ENCODE data around the gene MAGI1.

Gene MAGI1

DNA sequence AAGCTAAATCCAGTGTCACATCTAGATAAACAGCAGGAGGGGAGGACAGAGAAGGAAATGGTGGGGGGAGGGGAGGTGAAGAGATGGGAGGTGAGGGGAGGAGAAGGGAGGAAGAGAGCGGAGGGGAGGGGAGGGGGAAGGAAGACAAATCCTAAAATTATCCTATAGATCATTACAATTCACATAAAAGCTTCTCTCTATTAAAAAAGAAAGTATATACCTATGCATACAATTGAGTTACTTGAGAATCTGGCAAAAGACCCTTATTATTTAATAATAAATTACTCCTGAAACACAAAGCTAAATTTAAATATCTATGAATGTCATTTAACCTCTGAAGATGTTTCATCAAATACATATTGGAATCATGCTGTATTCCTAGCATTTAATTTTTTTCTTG, 303.9 kb downstream of the MAGI1 start:
- ATAC-seq = no peak
- TF ChIP-seq RARB (CRISPR knock-in tag; IDR thresholded peaks at IDR 0.05) (no peak), ZNF70 (CRISPR knock-in tag; IDR thresholded peaks at IDR 0.05) (no peak), PPARA (CRISPR knock-in tag; IDR thresholded peaks at IDR 0.05; ENCODE audit: borderline replicate concordance) (no peak), TCF4 (CRISPR knock-in tag; IDR thresholded peaks at IDR 0.05; ENCODE audit: borderline replicate concordance) (no peak), OSR1 (CRISPR knock-in tag; IDR thresholded peaks at IDR 0.05) (no peak), ISL1 (CRISPR knock-in tag; IDR thresholded peaks at IDR 0.05) (no peak), ZNF565 (CRISPR knock-in tag; conservative IDR thresholded peaks at IDR 0.05; ENCODE audit: low read depth) (no peak), ZFP30 (CRISPR knock-in tag; IDR thresholded peaks at IDR 0.05) (no peak), ESRRG (CRISPR knock-in tag; IDR thresholded peaks at IDR 0.05) (no peak), TOX (CRISPR knock-in tag; IDR thresholded peaks at IDR 0.05; ENCODE audit: borderline replicate concordance) (no peak), BACH2 (CRISPR knock-in tag; IDR thresholded peaks at IDR 0.05; ENCODE audit: borderline replicate concordance) (no peak)
- TF ChIP-seq, protein P1, sequence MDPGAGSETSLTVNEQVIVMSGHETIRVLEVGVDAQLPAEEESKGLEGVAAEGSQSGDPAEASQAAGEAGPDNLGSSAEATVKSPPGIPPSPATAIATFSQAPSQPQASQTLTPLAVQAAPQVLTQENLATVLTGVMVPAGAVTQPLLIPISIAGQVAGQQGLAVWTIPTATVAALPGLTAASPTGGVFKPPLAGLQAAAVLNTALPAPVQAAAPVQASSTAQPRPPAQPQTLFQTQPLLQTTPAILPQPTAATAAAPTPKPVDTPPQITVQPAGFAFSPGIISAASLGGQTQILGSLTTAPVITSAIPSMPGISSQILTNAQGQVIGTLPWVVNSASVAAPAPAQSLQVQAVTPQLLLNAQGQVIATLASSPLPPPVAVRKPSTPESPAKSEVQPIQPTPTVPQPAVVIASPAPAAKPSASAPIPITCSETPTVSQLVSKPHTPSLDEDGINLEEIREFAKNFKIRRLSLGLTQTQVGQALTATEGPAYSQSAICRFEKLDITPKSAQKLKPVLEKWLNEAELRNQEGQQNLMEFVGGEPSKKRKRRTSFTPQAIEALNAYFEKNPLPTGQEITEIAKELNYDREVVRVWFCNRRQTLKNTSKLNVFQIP (CRISPR knock-in tag; IDR thresholded peaks at IDR 0.05; ENCODE audit: borderline replicate concordance, low read depth) = no peak

DNA sequence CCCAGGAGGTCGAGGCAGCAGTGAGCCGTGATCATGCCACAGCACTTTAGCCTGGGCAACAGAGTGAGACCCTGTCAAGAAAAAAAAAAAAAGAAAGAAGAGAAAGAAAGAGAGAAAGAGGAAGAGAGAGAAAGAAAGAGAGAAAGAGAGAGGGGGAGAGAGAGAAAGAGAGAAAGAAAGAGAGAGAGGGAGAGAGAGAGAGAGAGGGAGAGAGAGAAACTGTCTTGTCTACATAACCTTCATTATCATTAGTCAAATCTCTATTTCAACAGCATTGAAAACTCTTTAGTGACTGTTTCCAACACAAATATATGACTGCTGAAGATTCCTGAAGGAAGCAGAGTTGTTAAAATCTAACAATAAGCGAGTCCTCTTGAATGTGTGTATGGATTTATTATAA, 304.3 kb downstream of the MAGI1 start:
- TF ChIP-seq PPARA (CRISPR knock-in tag; IDR thresholded peaks at IDR 0.05; ENCODE audit: borderline replicate concordance) (no peak), ESRRG (CRISPR knock-in tag; IDR thresholded peaks at IDR 0.05) (no peak), ZNF8 (CRISPR knock-in tag; IDR thresholded peaks at IDR 0.05) (no peak), SNAI2 (CRISPR knock-in tag; IDR thresholded peaks at IDR 0.05) (no peak), TCF4 (CRISPR knock-in tag; IDR thresholded peaks at IDR 0.05; ENCODE audit: borderline replicate concordance) (no peak), CSDC2 (CRISPR knock-in tag; IDR thresholded peaks at IDR 0.05) (no peak), ZC3H10 (CRISPR knock-in tag; IDR thresholded peaks at IDR 0.05) (no peak), ZFP3 (CRISPR knock-in tag; IDR thresholded peaks at IDR 0.05) (no peak), RARB (CRISPR knock-in tag; IDR thresholded peaks at IDR 0.05) (no peak), ARNTL (CRISPR knock-in tag; IDR thresholded peaks at IDR 0.05; ENCODE audit: borderline replicate concordance, low read depth) (no peak), TOX (CRISPR knock-in tag; IDR thresholded peaks at IDR 0.05; ENCODE audit: borderline replicate concordance) (no peak), ZFP30 (CRISPR knock-in tag; IDR thresholded peaks at IDR 0.05) (no peak), OSR1 (CRISPR knock-in tag; IDR thresholded peaks at IDR 0.05) (no peak)
- TF ChIP-seq, protein P1 (CRISPR knock-in tag; IDR thresholded peaks at IDR 0.05; ENCODE audit: borderline replicate concordance, low read depth) = no peak
- TF ChIP-seq, protein P2, sequence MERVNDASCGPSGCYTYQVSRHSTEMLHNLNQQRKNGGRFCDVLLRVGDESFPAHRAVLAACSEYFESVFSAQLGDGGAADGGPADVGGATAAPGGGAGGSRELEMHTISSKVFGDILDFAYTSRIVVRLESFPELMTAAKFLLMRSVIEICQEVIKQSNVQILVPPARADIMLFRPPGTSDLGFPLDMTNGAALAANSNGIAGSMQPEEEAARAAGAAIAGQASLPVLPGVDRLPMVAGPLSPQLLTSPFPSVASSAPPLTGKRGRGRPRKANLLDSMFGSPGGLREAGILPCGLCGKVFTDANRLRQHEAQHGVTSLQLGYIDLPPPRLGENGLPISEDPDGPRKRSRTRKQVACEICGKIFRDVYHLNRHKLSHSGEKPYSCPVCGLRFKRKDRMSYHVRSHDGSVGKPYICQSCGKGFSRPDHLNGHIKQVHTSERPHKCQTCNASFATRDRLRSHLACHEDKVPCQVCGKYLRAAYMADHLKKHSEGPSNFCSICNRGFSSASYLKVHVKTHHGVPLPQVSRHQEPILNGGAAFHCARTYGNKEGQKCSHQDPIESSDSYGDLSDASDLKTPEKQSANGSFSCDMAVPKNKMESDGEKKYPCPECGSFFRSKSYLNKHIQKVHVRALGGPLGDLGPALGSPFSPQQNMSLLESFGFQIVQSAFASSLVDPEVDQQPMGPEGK (CRISPR knock-in tag; IDR thresholded peaks at IDR 0.05; ENCODE audit: borderline replicate concordance) = no peak
- TF ChIP-seq, protein P3, sequence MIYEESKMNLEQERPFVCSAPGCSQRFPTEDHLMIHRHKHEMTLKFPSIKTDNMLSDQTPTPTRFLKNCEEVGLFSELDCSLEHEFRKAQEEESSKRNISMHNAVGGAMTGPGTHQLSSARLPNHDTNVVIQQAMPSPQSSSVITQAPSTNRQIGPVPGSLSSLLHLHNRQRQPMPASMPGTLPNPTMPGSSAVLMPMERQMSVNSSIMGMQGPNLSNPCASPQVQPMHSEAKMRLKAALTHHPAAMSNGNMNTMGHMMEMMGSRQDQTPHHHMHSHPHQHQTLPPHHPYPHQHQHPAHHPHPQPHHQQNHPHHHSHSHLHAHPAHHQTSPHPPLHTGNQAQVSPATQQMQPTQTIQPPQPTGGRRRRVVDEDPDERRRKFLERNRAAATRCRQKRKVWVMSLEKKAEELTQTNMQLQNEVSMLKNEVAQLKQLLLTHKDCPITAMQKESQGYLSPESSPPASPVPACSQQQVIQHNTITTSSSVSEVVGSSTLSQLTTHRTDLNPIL (CRISPR knock-in tag; IDR thresholded peaks at IDR 0.05; ENCODE audit: low read depth) = no peak
- TF ChIP-seq, protein P4, sequence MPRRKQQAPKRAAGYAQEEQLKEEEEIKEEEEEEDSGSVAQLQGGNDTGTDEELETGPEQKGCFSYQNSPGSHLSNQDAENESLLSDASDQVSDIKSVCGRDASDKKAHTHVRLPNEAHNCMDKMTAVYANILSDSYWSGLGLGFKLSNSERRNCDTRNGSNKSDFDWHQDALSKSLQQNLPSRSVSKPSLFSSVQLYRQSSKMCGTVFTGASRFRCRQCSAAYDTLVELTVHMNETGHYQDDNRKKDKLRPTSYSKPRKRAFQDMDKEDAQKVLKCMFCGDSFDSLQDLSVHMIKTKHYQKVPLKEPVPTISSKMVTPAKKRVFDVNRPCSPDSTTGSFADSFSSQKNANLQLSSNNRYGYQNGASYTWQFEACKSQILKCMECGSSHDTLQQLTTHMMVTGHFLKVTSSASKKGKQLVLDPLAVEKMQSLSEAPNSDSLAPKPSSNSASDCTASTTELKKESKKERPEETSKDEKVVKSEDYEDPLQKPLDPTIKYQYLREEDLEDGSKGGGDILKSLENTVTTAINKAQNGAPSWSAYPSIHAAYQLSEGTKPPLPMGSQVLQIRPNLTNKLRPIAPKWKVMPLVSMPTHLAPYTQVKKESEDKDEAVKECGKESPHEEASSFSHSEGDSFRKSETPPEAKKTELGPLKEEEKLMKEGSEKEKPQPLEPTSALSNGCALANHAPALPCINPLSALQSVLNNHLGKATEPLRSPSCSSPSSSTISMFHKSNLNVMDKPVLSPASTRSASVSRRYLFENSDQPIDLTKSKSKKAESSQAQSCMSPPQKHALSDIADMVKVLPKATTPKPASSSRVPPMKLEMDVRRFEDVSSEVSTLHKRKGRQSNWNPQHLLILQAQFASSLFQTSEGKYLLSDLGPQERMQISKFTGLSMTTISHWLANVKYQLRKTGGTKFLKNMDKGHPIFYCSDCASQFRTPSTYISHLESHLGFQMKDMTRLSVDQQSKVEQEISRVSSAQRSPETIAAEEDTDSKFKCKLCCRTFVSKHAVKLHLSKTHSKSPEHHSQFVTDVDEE (CRISPR knock-in tag; IDR thresholded peaks at IDR 0.05) = no peak
- TF ChIP-seq, protein P5, sequence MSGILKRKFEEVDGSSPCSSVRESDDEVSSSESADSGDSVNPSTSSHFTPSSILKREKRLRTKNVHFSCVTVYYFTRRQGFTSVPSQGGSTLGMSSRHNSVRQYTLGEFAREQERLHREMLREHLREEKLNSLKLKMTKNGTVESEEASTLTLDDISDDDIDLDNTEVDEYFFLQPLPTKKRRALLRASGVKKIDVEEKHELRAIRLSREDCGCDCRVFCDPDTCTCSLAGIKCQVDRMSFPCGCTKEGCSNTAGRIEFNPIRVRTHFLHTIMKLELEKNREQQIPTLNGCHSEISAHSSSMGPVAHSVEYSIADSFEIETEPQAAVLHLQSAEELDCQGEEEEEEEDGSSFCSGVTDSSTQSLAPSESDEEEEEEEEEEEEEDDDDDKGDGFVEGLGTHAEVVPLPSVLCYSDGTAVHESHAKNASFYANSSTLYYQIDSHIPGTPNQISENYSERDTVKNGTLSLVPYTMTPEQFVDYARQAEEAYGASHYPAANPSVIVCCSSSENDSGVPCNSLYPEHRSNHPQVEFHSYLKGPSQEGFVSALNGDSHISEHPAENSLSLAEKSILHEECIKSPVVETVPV (CRISPR knock-in tag; IDR thresholded peaks at IDR 0.05) = no peak
- no peak for ATAC-seq
